ENCODE measurements around the gene CELSR3. TPM values are rescaled to one million over a fixed set of nuclear protein-coding genes. Genes with fewer than 3 reads are reported as not detected.
A peak's percentile ranks its signal among the peaks of the same experiment; 100 is the strongest.

The CELSR3 gene
- total RNA-seq, 6 donors from 2014 or later = 0.76 to 10.5 (median 1.5) TPM

DNA sequence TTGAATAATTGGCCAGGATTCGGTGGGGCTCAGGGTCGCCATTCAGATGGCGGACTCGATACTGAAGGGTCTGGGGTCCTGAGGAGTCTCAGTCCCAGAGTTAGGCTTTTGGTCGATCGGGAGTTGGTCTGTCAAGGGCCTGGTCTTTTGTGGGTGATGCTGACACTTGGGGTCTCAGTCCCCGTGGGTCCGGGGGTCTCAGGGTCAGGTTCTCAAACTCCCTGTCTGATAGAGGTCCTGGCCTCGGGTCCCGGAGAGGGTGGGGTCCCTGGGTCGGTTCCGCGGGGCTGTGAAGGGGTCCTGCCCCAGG, 22.6 kb upstream of the CELSR3 start:
- H3K4me1 ChIP-seq = peaks cover 23 to 31% (median 26%) of the 10 kb centered on the region in 4 donors
- peak overlapping the region; percentile 83 to 92 (median 88) for H3K27ac ChIP-seq
- no peak for ATAC-seq (ENCODE audit: low FRiP score in 2 of 2)
- H3K27me3 ChIP-seq = no peaks in the 10 kb centered on the region
- TF ChIP-seq, protein P1, sequence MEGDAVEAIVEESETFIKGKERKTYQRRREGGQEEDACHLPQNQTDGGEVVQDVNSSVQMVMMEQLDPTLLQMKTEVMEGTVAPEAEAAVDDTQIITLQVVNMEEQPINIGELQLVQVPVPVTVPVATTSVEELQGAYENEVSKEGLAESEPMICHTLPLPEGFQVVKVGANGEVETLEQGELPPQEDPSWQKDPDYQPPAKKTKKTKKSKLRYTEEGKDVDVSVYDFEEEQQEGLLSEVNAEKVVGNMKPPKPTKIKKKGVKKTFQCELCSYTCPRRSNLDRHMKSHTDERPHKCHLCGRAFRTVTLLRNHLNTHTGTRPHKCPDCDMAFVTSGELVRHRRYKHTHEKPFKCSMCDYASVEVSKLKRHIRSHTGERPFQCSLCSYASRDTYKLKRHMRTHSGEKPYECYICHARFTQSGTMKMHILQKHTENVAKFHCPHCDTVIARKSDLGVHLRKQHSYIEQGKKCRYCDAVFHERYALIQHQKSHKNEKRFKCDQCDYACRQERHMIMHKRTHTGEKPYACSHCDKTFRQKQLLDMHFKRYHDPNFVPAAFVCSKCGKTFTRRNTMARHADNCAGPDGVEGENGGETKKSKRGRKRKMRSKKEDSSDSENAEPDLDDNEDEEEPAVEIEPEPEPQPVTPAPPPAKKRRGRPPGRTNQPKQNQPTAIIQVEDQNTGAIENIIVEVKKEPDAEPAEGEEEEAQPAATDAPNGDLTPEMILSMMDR (IDR thresholded peaks at IDR 0.05) = no peak
- TF ChIP-seq EP300 (IDR thresholded peaks at IDR 0.05) (no peak), POLR2AphosphoS5 (IDR thresholded peaks at IDR 0.05) (no peak), POLR2A (IDR thresholded peaks at IDR 0.05) (no peak)
- H3K9me3 ChIP-seq = no peaks in the 10 kb centered on the region
- WGBS, 2 donors = 11 to 28% methylated on average over 6 to 11 of the region's 13 CpGs
- peaks cover 36 to 52% (median 49%) of the 10 kb centered on the region in 4 donors for H3K36me3 ChIP-seq
- DNase-seq = no peak
- peak overlapping the region; percentile 71 to 96 (median 86) for H3K4me3 ChIP-seq

DNA sequence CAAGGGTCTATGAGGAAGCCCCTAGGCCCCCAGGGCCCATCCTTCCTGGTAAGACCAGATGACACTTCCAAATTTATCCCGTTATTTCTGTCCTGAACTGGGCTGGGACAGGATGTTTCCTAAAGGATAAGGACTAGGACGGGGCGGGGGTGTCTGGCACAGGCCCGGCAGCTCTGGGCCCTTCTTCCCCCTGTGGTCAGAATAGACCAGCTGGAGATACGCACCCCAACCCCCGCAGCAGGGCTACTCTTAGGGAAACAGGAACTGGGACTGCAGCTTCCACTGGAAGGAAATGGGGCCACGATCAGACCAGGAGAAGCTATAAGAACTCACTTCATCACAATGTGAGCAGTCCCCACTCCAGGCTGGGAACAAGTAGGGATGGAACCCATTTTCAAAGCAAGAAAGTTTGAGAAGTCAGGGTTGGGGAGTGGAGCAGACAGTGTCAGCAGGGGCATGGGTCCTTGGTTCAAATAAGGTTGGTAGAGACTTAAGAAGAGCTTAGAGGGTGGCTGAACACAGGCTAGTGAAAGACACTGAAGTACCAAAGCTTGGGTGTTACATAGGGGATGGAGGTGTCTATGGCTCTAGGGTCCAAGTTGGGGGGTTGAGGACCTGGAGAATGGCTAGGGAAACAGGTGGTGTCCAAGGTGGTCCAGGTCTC, 21.9 kb upstream of the CELSR3 start:
- DNase-seq (peak; percentile 44 to 55), ATAC-seq (ENCODE audit: low FRiP score in 2 of 2) (peak in 1 of 2 donors; percentile 4)
- TF ChIP-seq, protein P1 (IDR thresholded peaks at IDR 0.05) = no peak
- TF ChIP-seq EP300 (IDR thresholded peaks at IDR 0.05) (no peak), POLR2A (IDR thresholded peaks at IDR 0.05) (no peak), POLR2AphosphoS5 (IDR thresholded peaks at IDR 0.05) (peak in 1 of 2 donors; percentile 12)
- Histone ChIP-seq H3K4me1 (peaks cover 23 to 31% (median 26%) of the 10 kb centered on the region in 4 donors), H3K27me3 (no peaks in the 10 kb centered on the region), H3K36me3 (peaks cover 33 to 51% (median 49%) of the 10 kb centered on the region in 4 donors), H3K4me3 (peak overlapping the region; percentile 0 to 96 (median 81)), H3K27ac (peak overlapping the region in 3 of 4 donors; percentile 63 to 88 (median 88)), H3K9me3 (no peaks in the 10 kb centered on the region)
- WGBS, 2 donors = 40 to 42% methylated on average over 7 of the region's 7 CpGs

DNA sequence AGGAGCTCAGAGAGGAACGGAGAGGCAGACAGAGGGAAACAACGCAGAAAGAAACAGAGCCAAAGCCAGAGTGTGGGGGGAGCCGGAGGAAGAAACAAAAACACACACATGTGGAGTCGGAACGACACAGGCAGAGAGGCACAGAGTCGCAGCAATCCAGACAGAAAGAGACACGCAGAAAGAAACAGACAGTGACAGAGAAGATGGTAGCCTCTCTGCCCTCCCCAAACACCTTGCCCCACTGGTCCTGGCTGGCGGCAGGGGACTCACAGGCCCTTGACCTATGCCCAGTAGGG, 21.3 kb upstream of the CELSR3 start:
- DNase-seq (no peak), ATAC-seq (ENCODE audit: low FRiP score in 2 of 2) (no peak)
- Histone ChIP-seq H3K9me3 (no peaks in the 10 kb centered on the region), H3K27me3 (no peaks in the 10 kb centered on the region), H3K36me3 (peaks cover 27 to 51% (median 49%) of the 10 kb centered on the region in 4 donors), H3K4me3 (peak overlapping the region in 3 of 4 donors; percentile 71 to 96 (median 91)), H3K27ac (peak overlapping the region; percentile 7 to 88 (median 76)), H3K4me1 (peaks cover 23 to 31% (median 26%) of the 10 kb centered on the region in 4 donors)
- TF ChIP-seq POLR2AphosphoS5 (IDR thresholded peaks at IDR 0.05) = no peak
- no peak for TF ChIP-seq EP300 (IDR thresholded peaks at IDR 0.05)
- TF ChIP-seq, protein P1 (IDR thresholded peaks at IDR 0.05) = no peak
- TF ChIP-seq POLR2A (IDR thresholded peaks at IDR 0.05) = no peak
- WGBS, 2 donors = 66 to 74% methylated on average over 4 to 8 of the region's 8 CpGs

DNA sequence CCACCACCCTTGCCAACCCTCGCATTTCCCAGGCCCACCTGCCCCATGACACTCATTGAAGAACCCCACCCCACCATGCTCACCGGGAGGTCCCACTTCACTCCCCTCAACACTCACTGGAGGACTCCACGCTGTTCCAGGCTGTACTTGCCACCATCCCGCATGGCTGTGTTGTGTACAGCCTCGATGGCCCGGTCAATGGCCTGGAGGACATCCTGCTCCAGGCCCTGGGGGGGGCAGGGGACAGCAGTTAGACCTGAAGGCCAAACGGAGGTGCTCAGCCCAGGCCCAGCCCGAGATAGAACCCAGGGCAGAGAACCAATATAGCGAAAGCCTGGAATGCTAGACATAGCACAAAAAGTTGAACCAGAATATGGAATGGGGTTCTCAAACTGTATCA, 20.1 kb upstream of the CELSR3 start:
- ATAC-seq (ENCODE audit: low FRiP score in 2 of 2) (no peak), DNase-seq (no peak)
- no peaks in the 10 kb centered on the region for H3K9me3 ChIP-seq
- H3K27ac ChIP-seq = no peak overlapping the region
- peaks cover 15 to 51% (median 42%) of the 10 kb centered on the region in 4 donors for H3K36me3 ChIP-seq
- no peaks in the 10 kb centered on the region for H3K27me3 ChIP-seq
- WGBS, 2 donors = 93 to 97% methylated on average over 9 of the region's 9 CpGs
- TF ChIP-seq POLR2AphosphoS5 (IDR thresholded peaks at IDR 0.05) (no peak), EP300 (IDR thresholded peaks at IDR 0.05) (no peak), POLR2A (IDR thresholded peaks at IDR 0.05) (no peak)
- TF ChIP-seq, protein P1 (IDR thresholded peaks at IDR 0.05) = no peak
- peaks cover 23 to 31% (median 26%) of the 10 kb centered on the region in 4 donors for H3K4me1 ChIP-seq
- H3K4me3 ChIP-seq = no peak overlapping the region
